OCI-LY1 (cell line): ENCODE results near the gene TGM6.

Source experiments
- H2AFZ ChIP-seq: fragments of 200-600 bp; sonication (generic), shearing (Covaris generic); 2 replicates; pipeline ENCODE4 v1.6.0; 2014; ENCODE audit warnings: antibody characterized with exemption, mild to moderate bottlenecking, low read length
- H3F3A ChIP-seq: fragments of 200-600 bp; sonication (generic), shearing (Covaris generic); 2 replicates; pipeline ENCODE4 v1.6.0; 2014; ENCODE audit warnings: mild to moderate bottlenecking, antibody characterized with exemption, low read length, moderate library complexity; ENCODE audit not compliant: insufficient read depth
- H3K27ac ChIP-seq: fragments of 200-600 bp; sonication (generic); 2 replicates; pipeline ENCODE4 v1.5.1; 2014; ENCODE audit warnings: low read length, mixed run types, mild to moderate bottlenecking, low read depth; ENCODE audit not compliant: poor library complexity, severe bottlenecking
- H3K27me3 ChIP-seq: fragments of 200-600 bp; sonication (generic); 2 replicates; pipeline ENCODE4 v1.6.0; 2014; ENCODE audit warnings: antibody characterized with exemption, mild to moderate bottlenecking, low read length, moderate library complexity; ENCODE audit not compliant: insufficient read depth
- H3K36me3 ChIP-seq: fragments of 200-600 bp; sonication (generic); 2 replicates; pipeline ENCODE4 v1.6.1; 2014; ENCODE audit warnings: mild to moderate bottlenecking, antibody characterized with exemption, low read length, moderate library complexity, mixed read lengths; ENCODE audit not compliant: insufficient read depth
- H3K4me1 ChIP-seq: fragments of 200-600 bp; sonication (generic); 2 replicates; pipeline ENCODE4 v1.5.1; 2014; ENCODE audit warnings: mild to moderate bottlenecking, low read length, moderate library complexity; ENCODE audit not compliant: insufficient read depth, severe bottlenecking
- H3K4me2 ChIP-seq: fragments of 200-600 bp; sonication (generic), shearing (Covaris generic); 2 replicates; pipeline ENCODE4 v1.6.1; 2014; ENCODE audit warnings: low read length
- H3K4me3 ChIP-seq: fragments of 200-600 bp; sonication (generic); 2 replicates; pipeline ENCODE4 v1.5.1; 2014; ENCODE audit warnings: low read length, low read depth, mild to moderate bottlenecking, mixed read lengths; ENCODE audit not compliant: poor library complexity, severe bottlenecking
- H3K79me2 ChIP-seq: fragments of 200-600 bp; shearing (Covaris generic); 2 replicates; pipeline ENCODE4 v1.6.1; 2016; ENCODE audit warnings: mixed run types, low read length, mixed read lengths; ENCODE audit not compliant: insufficient read depth
- H3K9ac ChIP-seq: fragments of 200-600 bp; sonication (generic), shearing (Covaris generic); 2 replicates; pipeline ENCODE4 v1.6.1; 2014; ENCODE audit warnings: mild to moderate bottlenecking, low read length, mixed read lengths
- H3K9me2 ChIP-seq: fragments of 200-600 bp; sonication (generic), shearing (Covaris generic); 2 replicates; pipeline ENCODE4 v1.6.1; 2014; ENCODE audit warnings: low read depth, mild to moderate bottlenecking, low read length, mixed read lengths
- H3K9me3 ChIP-seq: fragments of 200-600 bp; shearing (Covaris generic); 2 replicates; pipeline ENCODE4 v1.6.1; 2014; ENCODE audit warnings: low read length, mixed read lengths
- H4K20me1 ChIP-seq: fragments of 200-600 bp; sonication (generic), shearing (Covaris generic); 2 replicates; pipeline ENCODE4 v1.6.0; 2016; ENCODE audit warnings: mild to moderate bottlenecking, low read length; ENCODE audit not compliant: insufficient read depth
- EZH2 ChIP-seq: fragments of 200-600 bp; sonication (generic), shearing (Covaris generic); IDR thresholded peaks from 2 replicates; pipeline ENCODE4 v1.8.0; 2017; ENCODE audit warnings: borderline replicate concordance, mixed run types, mild to moderate bottlenecking, antibody characterized with exemption, low read length, moderate library complexity, mixed read lengths
- TF ChIP-seq, protein P1 (sequence below): fragments of 200-600 bp; sonication (generic), shearing (Covaris generic); IDR thresholded peaks from 2 replicates; pipeline ENCODE4 v1.5.1; 2017; ENCODE audit warnings: mild to moderate bottlenecking, antibody characterized with exemption, low read length, moderate library complexity, mixed read lengths

The TGM6 gene

DNA sequence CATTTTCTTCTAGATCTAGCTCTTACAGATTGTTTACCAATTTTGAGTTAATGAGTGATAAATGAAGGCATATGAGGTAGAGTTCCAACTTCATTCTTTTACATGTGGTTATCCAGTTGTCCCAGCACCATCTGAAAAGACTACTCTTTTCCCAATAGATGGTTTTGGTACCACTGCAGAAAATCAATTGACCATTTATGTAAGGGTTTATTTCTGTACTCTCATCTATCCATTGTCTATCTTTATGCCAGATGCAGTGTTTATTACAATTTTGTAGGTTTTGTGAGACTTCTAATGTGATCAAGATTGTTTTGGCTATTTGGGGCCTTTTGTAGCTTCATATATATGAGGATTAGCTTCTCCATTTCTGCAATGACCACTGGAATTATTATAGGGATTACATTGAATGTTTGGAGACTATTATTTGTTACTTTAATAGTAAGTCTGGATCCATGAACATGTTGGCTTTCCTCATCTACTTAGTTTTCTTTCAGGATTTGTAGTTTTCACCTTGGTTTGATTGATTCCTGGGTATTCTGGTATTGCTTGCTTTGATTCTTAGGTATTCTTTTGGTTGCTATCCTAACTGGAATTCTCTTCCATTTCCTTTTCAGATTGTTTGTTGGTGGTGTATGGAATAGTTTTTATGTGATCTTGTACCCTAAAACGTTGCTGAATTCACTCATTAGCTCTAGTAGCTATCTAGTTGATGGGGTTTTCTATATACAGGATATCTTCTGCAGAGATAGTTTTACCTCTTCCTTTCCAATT lies 79.5 kb downstream of the TGM6 start:
- Histone ChIP-seq H3K4me3 (no peak overlapping the region), H3K9ac (no peak overlapping the region), H3K4me2 (no peak overlapping the region), H3K27me3 (no peaks in the 10 kb centered on the region), H3K27ac (no peak overlapping the region), H3K4me1 (no peaks in the 10 kb centered on the region), H3K9me2 (no peaks in the 10 kb centered on the region), H3K9me3 (no peaks in the 10 kb centered on the region), H3K36me3 (peaks cover 67% of the 10 kb centered on the region), H2AFZ (no peak overlapping the region), H3F3A (peaks cover 12% of the 10 kb centered on the region; the same call in 1 of the 2 replicates), H3K79me2 (no peaks in the 10 kb centered on the region), H4K20me1 (no peaks in the 10 kb centered on the region)
- TF ChIP-seq, protein P1, sequence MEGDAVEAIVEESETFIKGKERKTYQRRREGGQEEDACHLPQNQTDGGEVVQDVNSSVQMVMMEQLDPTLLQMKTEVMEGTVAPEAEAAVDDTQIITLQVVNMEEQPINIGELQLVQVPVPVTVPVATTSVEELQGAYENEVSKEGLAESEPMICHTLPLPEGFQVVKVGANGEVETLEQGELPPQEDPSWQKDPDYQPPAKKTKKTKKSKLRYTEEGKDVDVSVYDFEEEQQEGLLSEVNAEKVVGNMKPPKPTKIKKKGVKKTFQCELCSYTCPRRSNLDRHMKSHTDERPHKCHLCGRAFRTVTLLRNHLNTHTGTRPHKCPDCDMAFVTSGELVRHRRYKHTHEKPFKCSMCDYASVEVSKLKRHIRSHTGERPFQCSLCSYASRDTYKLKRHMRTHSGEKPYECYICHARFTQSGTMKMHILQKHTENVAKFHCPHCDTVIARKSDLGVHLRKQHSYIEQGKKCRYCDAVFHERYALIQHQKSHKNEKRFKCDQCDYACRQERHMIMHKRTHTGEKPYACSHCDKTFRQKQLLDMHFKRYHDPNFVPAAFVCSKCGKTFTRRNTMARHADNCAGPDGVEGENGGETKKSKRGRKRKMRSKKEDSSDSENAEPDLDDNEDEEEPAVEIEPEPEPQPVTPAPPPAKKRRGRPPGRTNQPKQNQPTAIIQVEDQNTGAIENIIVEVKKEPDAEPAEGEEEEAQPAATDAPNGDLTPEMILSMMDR, result no peak
- TF ChIP-seq EZH2, result no peak

DNA sequence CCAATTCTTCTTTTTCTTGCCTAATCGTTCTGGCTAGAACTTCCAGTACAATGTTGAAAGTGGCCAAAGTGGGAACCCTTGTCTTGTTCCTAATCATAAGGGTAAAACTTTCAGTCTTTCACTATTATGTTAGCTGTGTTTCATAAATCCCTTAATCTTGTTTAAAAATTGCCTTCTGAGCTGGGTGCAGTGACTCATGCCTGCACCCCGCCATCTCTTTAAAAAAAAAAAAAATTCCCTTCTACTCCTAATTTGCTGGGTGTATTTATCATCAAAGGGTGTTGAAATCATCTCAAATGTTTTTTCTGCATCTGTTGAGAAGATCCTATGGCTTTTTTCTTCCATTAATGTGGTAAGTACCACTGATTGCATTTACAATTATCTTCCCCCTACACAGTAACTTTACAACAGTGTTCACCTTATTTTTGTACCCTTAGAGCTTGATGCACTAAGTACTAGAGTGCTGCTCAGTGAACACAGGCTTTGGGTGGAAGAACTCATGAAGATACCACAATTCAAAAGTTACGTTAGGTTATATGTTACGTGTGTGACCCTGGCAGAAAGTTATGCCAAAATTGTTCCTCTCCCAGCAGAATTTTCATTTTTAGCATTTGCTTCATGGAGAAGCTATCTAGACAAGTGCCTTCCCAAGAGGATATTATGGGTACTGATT lies 80.2 kb downstream of the TGM6 start:
- Histone ChIP-seq H3K36me3 (peaks cover 74% of the 10 kb centered on the region), H3K27ac (no peak overlapping the region), H3K9me2 (no peaks in the 10 kb centered on the region), H4K20me1 (no peaks in the 10 kb centered on the region), H3K4me2 (no peak overlapping the region), H3K27me3 (no peaks in the 10 kb centered on the region), H3K9me3 (no peaks in the 10 kb centered on the region), H3K79me2 (no peaks in the 10 kb centered on the region), H3K4me3 (no peak overlapping the region), H3K4me1 (no peaks in the 10 kb centered on the region), H3F3A (peaks cover 8% of the 10 kb centered on the region; the same call in 1 of the 2 replicates), H2AFZ (no peak overlapping the region), H3K9ac (no peak overlapping the region)
- TF ChIP-seq EZH2, result no peak
- TF ChIP-seq, protein P1, result no peak

DNA sequence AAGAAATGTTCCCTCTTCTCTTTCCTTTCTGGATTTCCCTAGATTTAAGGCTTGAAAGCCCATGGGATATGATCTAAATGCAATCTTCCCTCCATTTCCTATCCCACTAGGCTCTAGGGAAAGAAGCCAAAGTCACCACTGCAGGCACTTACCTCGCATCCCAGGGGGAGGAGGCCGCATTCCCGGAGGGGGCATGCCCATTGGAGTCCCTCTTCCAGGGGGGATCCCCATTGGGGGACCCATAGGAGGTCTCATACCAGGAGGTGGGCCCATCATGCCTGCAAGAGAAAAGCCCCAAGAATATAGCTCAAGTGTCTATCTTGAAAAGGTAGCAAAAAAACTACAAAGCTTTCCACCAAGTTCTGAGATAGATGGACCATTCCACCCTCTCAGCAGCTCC lies 81.8 kb downstream of the TGM6 start:
- H3K9me3 ChIP-seq, result no peaks in the 10 kb centered on the region
- H3K27ac ChIP-seq, result no peak overlapping the region
- no peak overlapping the region for H3K4me2 ChIP-seq
- H2AFZ ChIP-seq, result no peak overlapping the region
- no peak overlapping the region for H3K4me3 ChIP-seq
- H3F3A ChIP-seq, result peaks cover 8% of the 10 kb centered on the region; the same call in 1 of the 2 replicates
- TF ChIP-seq, protein P1, result no peak
- no peak for TF ChIP-seq EZH2
- H3K27me3 ChIP-seq, result no peaks in the 10 kb centered on the region
- peaks cover 3% of the 10 kb centered on the region for H3K79me2 ChIP-seq
- no peaks in the 10 kb centered on the region for H4K20me1 ChIP-seq
- peaks cover 90% of the 10 kb centered on the region for H3K36me3 ChIP-seq
- no peak overlapping the region for H3K9ac ChIP-seq
- no peaks in the 10 kb centered on the region for H3K9me2 ChIP-seq
- H3K4me1 ChIP-seq, result no peaks in the 10 kb centered on the region
